ENCODE data around the gene HSPG2. TPM values are rescaled to one million over a fixed set of nuclear protein-coding genes. Genes with fewer than 3 reads are reported as not detected.

HSPG2 gene
- total and polyA plus RNA-seq, 2 experiments from 2014 or later = 72.4 to 81.2 TPM

DNA sequence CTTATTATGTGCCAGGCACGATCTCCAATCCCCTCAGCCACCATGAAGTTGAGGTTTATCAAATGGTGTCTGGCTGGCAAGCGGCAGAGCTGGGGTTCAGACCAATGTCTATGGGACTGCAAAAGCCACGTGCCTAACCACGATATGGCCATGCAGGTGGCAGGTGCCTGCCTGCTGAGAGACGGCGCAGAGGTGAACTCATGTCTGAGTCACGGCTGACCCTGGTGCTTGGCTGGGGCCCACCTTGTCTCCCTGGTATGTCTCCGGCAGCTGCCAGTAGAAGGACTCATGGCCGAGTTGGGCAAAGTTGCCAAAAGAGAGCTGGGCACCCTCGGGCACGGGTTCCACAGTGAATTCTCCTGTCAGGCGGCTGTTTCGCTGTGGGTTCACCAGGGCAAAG lies 65.2 kb downstream of the HSPG2 start:
- Histone ChIP-seq H3K79me2 (no peaks in the 10 kb centered on the region), H3K27ac (no peak overlapping the region), H4K20me1 (ENCODE audit: insufficient read depth, poor library complexity, severe bottlenecking) (no peaks in the 10 kb centered on the region), H3K9me2 (replicated peaks; ENCODE audit: insufficient read depth) (no peaks in the 10 kb centered on the region), H3K9me3 (ENCODE audit: low read depth) (no peaks in the 10 kb centered on the region), H3K27me3 (no peaks in the 10 kb centered on the region), H2AFZ (no peak overlapping the region), H3K4me2 (no peak overlapping the region), H3K4me1 (ENCODE audit: insufficient read depth) (no peaks in the 10 kb centered on the region), H3K36me3 (replicated peaks; ENCODE audit: insufficient read depth, low read depth) (no peaks in the 10 kb centered on the region), H3K4me3 (no peak overlapping the region)
- no peak for DNase-seq (ENCODE audit: low spot score)
- TF ChIP-seq EZH2 (IDR thresholded peaks at IDR 0.05; ENCODE audit: borderline replicate concordance) (no peak), EZH2phosphoT487 (IDR thresholded peaks at IDR 0.05; ENCODE audit: low read depth, severe bottlenecking, unreplicated experiment) (no peak)
- TF ChIP-seq, protein P1, sequence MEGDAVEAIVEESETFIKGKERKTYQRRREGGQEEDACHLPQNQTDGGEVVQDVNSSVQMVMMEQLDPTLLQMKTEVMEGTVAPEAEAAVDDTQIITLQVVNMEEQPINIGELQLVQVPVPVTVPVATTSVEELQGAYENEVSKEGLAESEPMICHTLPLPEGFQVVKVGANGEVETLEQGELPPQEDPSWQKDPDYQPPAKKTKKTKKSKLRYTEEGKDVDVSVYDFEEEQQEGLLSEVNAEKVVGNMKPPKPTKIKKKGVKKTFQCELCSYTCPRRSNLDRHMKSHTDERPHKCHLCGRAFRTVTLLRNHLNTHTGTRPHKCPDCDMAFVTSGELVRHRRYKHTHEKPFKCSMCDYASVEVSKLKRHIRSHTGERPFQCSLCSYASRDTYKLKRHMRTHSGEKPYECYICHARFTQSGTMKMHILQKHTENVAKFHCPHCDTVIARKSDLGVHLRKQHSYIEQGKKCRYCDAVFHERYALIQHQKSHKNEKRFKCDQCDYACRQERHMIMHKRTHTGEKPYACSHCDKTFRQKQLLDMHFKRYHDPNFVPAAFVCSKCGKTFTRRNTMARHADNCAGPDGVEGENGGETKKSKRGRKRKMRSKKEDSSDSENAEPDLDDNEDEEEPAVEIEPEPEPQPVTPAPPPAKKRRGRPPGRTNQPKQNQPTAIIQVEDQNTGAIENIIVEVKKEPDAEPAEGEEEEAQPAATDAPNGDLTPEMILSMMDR (IDR thresholded peaks at IDR 0.05; ENCODE audit: poor library complexity) = no peak
- WGBS (ENCODE audit: low lambda C conversion rate, missing lambda C conversion rate) = 98% methylated on average over 13 of the region's 13 CpGs

DNA sequence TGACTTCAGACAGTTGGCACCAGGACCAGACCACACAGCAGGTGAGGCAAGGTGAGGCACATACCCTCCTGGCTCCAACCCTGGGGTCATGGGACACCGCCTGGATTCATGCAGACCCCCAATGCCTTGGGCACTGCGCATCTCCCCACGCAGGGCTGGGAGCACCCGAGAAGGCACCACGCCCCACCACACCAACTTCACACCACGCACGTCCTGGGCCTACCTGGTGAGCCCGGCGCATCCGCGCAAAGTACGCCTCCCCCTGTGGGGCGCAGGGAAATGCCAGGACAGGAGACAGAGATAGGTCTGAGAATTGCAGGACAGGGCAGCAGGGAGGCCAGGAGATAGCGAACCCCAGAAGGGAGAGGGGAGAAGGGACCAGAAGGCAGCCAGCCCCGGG lies 66.5 kb downstream of the HSPG2 start:
- Histone ChIP-seq H3K27ac (no peak overlapping the region), H3K9me2 (replicated peaks; ENCODE audit: insufficient read depth) (no peaks in the 10 kb centered on the region), H3K36me3 (replicated peaks; ENCODE audit: insufficient read depth, low read depth) (no peaks in the 10 kb centered on the region), H2AFZ (no peak overlapping the region), H3K27me3 (no peaks in the 10 kb centered on the region), H3K4me1 (ENCODE audit: insufficient read depth) (no peaks in the 10 kb centered on the region), H3K79me2 (no peaks in the 10 kb centered on the region), H4K20me1 (ENCODE audit: insufficient read depth, poor library complexity, severe bottlenecking) (no peaks in the 10 kb centered on the region), H3K4me3 (no peak overlapping the region), H3K4me2 (no peak overlapping the region), H3K9me3 (ENCODE audit: low read depth) (no peaks in the 10 kb centered on the region)
- no peak for DNase-seq (ENCODE audit: low spot score)
- TF ChIP-seq, protein P1 (IDR thresholded peaks at IDR 0.05; ENCODE audit: poor library complexity) = no peak
- TF ChIP-seq EZH2phosphoT487 (IDR thresholded peaks at IDR 0.05; ENCODE audit: low read depth, severe bottlenecking, unreplicated experiment) (no peak), EZH2 (IDR thresholded peaks at IDR 0.05; ENCODE audit: borderline replicate concordance) (no peak)
- WGBS (ENCODE audit: low lambda C conversion rate, missing lambda C conversion rate) = over 99% methylated on average over 13 of the region's 15 CpGs

DNA sequence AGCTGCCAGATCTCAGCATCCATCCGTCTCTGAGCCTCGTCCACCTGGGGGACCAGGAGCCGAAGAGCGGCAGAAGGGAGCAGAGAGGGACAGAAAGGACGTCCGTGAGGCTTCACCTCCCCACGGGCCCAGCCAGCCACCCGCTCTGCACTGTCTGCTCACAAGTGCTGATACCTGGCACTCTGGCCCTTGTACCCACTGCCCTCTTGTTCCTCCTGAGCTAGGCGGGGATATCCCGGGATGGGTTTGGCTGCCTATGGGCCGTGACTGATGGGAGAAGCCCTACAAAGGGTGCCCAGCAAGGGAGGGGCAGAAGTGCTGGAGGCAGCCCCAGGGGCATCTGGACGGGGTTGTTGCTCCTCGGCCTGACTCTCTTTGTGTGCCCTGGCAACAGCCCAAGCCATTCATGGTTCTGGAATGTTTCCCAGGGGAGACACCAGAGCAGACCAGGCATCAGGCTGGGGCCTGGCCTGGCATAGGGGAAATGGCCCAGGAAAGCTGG lies 67.4 kb downstream of the HSPG2 start:
- Histone ChIP-seq H3K27ac (no peak overlapping the region), H3K36me3 (replicated peaks; ENCODE audit: insufficient read depth, low read depth) (no peaks in the 10 kb centered on the region), H3K4me3 (no peak overlapping the region), H2AFZ (no peak overlapping the region), H3K4me1 (ENCODE audit: insufficient read depth) (no peaks in the 10 kb centered on the region), H3K9me3 (ENCODE audit: low read depth) (no peaks in the 10 kb centered on the region), H3K4me2 (no peak overlapping the region), H3K27me3 (no peaks in the 10 kb centered on the region), H4K20me1 (ENCODE audit: insufficient read depth, poor library complexity, severe bottlenecking) (no peaks in the 10 kb centered on the region), H3K9me2 (replicated peaks; ENCODE audit: insufficient read depth) (no peaks in the 10 kb centered on the region), H3K79me2 (no peaks in the 10 kb centered on the region)
- TF ChIP-seq, protein P1 (IDR thresholded peaks at IDR 0.05; ENCODE audit: poor library complexity) = no peak
- TF ChIP-seq EZH2 (IDR thresholded peaks at IDR 0.05; ENCODE audit: borderline replicate concordance) = no peak
- no peak for TF ChIP-seq EZH2phosphoT487 (IDR thresholded peaks at IDR 0.05; ENCODE audit: low read depth, severe bottlenecking, unreplicated experiment)
- WGBS (ENCODE audit: low lambda C conversion rate, missing lambda C conversion rate) = 89% methylated on average over 13 of the region's 13 CpGs
- DNase-seq (ENCODE audit: low spot score) = peak; percentile 43
